Globus pallidus (tissue), 1 donor: ENCODE measurements around the gene MICALL2.

Experiments
- DNase-seq: peaks from one replicate; pipeline ENCODE4 v3.0.0-alpha.2; 2015; ENCODE audit warnings: low spot score

MICALL2 gene

GRCh38 chr7:1394371-1394770 is 64.9 kb downstream of the MICALL2 start:
- DNase-seq: no peak

GRCh38 chr7:1393421-1393820 is 65.8 kb downstream of the MICALL2 start:
- DNase-seq: no peak

- DNase-seq: no peak
These were observed 66.7 kb downstream of the MICALL2 start for GRCh38 chr7:1392556-1392955.

- no peak for DNase-seq
These were observed 67.8 kb downstream of the MICALL2 start for GRCh38 chr7:1391449-1391848.

GRCh38 chr7:1388703-1389335 is 70.5 kb downstream of the MICALL2 start:
- DNase-seq: no peak

GRCh38 chr7:1388021-1388702 is 71.1 kb downstream of the MICALL2 start:
- no peak for DNase-seq

GRCh38 chr7:1387261-1387660 is 72.0 kb downstream of the MICALL2 start:
- no peak for DNase-seq

- DNase-seq: no peak
These were observed 72.5 kb downstream of the MICALL2 start for GRCh38 chr7:1386623-1387220.

GRCh38 chr7:1385809-1386622 is 73.3 kb downstream of the MICALL2 start:
- no peak for DNase-seq

- DNase-seq: no peak
These were observed 74.0 kb downstream of the MICALL2 start for GRCh38 chr7:1385086-1385808.
